Stimulated activated CD8-positive, alpha-beta memory T cell treated with anti-CD3 and anti-CD28 coated beads, Interleukin-7, amount 100 ng/mL, for 24 hours (primary cell): ENCODE results near the gene SCNN1B.
"Not testable (repeated sequence)": the region's sequence is repeated elsewhere in the genome, so short reads cannot be mapped to it uniquely, and the experiment has no call there.

ENCODE experiments used
- DNase-seq: peaks from one replicate; pipeline ENCODE4 v3.0.0-alpha.2; 2020; ENCODE audit warnings: low read depth

Gene SCNN1B

GRCh38 chr16:23288726-23289512 is 13.2 kb upstream of the SCNN1B start:
- DNase-seq: no peak

- no peak for DNase-seq
Measured at GRCh38 chr16:23290189-23291062, 11.7 kb upstream of the SCNN1B start.

DNA sequence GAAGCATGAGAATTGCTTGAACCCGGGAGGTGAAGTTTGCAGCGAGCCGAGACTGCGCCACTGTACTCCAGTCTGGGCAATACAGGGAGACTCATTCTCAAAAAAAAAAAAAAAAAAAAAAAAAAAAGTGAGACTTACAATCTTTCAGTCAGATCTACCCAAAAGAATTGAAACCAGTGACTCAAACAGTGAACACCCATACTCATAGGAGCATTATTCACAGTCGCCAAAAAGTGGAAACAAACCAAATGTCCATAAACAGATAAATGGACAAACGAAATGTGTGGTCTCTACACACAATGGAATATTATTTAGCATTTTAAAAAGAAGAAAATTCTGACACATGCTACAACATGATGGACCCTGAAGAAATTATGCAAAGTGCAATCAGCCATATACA is 9.1 kb upstream of the SCNN1B start:
- no peak for DNase-seq

DNA sequence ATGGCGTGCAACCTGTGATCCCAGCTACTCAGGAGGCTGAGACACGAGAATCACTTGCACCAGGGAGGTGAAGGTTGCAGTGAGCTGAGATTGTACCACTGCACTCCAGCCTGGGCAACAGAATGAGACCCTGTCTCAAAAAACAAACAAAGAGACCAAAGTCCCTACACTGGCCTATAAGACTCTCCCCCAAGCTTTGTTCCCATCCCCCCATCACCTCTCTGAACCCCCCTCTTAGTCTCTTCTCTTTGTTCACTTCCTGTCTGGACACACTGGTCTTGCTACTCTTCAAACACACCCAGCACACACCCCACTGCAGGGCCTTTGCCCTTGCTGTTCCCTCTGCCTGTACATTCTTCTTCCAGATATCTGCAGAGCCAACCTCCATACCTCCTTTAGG is 7.8 kb upstream of the SCNN1B start:
- no peak for DNase-seq

- no peak for DNase-seq
Measured at GRCh38 chr16:23296994-23297393, 5.1 kb upstream of the SCNN1B start.

- DNase-seq: no peak
Measured at GRCh38 chr16:23298290-23298915, 3.7 kb upstream of the SCNN1B start.

GRCh38 chr16:23299815-23300214 is 2.3 kb upstream of the SCNN1B start:
- DNase-seq: not testable (repeated sequence)

- DNase-seq: no peak
Measured at GRCh38 chr16:23301251-23302044, 654 bp upstream of the SCNN1B start.

DNA sequence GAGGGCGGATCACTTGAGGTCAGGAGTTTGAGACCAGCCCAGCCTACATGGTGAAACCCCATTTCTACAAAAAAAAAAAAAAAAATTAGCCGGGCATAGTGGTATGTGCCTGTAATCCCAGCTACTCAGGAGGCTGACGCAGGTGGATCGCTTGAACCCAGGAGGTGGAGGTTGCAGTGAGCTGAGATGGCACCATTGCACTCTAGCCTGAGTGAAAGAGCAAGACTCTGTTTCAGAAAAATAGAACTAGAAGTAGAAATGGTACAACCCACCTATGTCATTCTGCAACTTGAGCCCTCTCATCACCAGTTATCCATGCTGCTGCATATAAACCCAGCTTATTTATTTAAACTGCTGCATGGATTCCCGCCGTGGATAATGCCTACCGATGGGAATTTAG is 1.6 kb downstream of the SCNN1B start:
- no peak for DNase-seq

- DNase-seq: no peak
Measured at GRCh38 chr16:23304620-23305019, 2.5 kb downstream of the SCNN1B start.

- no peak for DNase-seq
Measured at GRCh38 chr16:23306199-23307100, 4.3 kb downstream of the SCNN1B start.

DNA sequence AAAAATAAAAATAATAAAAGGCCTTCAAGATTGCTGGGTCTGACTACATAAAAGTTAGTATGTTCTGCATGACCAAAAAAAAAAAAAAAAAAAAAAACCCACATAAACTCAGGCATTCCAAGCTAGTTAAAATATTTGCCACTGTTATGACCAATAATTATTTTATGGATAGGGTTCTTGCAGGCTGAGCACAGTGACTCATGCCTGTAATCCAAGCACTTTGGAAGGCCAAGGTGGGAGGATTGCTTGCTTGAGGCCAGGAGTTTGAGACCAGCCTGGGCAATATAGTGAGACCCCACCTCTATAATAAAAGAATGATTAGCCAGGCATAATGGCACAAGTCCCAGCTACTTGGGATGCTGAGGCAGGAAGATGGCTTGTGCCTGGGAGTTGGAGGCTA is 8.1 kb downstream of the SCNN1B start:
- DNase-seq: no peak

DNA sequence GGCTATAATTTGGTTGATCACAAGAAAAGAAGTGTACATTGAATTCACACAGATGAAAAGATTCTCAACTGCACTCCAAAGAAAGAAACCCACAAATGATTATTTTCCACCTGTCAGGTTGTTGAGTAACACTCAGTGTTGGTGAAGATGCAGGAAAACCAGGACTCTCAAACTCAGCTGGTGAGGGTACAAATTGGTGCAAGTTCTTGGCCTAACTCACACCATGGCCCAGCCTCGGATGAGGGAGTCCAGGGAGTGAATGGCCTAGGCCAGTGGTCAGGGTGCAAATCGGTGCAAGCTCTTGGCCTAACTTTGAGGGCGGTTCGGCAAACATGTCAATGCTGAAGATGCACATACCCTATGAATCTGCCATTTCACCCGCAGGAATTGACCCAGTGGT is 8.6 kb downstream of the SCNN1B start:
- DNase-seq: no peak

- DNase-seq: no peak
Measured at GRCh38 chr16:23316232-23316631, 14.1 kb downstream of the SCNN1B start.

GRCh38 chr16:23316634-23317265 is 14.6 kb downstream of the SCNN1B start:
- no peak for DNase-seq

DNA sequence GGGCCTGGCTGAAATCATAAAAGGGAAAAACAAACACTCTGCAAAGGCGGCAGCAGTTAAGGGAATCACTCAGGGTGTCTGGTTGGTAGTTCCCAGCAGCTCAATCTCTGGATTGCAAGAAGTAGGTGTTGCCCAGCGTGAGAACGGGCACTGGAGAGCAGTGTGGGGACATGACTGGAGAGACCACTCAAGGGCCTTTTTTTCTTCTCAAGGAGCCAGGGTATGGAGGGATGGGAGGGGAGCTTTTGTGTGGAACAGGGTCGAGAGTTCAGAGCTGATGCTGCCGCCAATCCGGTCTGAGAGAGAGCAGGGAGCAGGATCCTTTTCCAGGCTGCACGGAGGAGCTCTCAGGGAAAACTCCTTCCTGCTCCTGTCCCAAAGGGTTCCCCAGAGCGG is 15.2 kb downstream of the SCNN1B start:
- DNase-seq: no peak

DNA sequence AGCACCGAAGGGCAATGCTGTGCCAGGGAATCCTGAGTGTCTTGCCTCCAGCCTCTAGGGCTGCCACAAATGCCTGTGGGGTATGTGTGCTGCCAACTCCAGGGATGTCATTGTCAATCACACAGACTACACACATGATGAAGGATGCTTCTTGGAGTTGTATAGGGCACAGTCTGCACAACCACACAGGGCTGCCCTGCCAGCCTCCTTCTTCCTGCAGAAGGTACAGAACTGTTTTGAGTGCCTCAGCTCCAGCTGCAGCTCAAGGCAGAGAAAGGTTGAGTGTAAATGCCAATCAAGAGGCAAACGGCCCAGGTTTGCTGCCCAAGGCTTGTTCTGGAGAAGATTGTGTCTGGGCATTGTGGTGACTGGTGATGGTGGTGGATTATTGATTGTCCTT is 15.6 kb downstream of the SCNN1B start:
- no peak for DNase-seq

GRCh38 chr16:23318639-23319038 is 16.5 kb downstream of the SCNN1B start:
- DNase-seq: no peak

DNA sequence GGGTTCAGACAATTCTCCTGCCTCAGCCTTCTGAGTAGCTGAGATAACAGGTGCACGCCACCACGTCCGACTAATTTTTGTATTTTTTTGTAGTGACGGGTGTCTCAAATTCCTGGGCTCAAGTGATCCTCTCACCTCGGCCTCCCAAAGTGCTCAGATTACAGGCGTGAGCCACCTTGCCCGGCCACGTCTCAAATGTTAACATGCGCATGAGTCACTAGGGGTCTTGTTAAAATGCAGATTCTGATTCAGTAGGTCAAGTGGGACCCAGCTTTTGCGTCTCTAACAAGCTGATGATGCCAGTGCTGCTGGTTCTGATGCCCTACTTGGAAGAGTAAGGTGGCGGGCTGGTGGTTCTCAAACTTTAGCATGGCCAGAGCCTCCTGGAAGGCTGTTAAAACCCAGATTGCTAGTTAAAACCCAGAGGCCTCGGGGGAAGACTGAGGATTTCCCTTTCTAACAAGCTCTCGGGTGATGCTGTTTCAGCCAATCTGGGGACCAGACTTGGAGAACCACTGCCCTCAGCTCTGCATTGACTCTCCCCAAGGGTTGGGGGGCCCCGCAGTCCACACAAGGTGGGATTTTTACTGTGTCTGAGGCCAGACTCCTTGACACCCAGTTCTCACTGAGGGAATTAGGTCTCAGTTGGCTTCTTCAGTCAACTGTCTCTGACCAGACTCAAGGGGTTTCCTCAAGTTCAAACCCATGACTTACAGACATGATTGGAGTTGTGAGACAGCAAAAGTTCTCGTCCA is 17.9 kb downstream of the SCNN1B start:
- DNase-seq: no peak

- DNase-seq: no peak
Measured at GRCh38 chr16:23320693-23321092, 18.6 kb downstream of the SCNN1B start.
